HepG2 (cell line): ENCODE measurements around the gene CTSW. TPM values are rescaled to one million over a fixed set of nuclear protein-coding genes. Genes with fewer than 3 reads are reported as not detected.

Experiments used
- BHLHE40 ChIP-seq: IDR thresholded peaks from 2 replicates; pipeline ENCODE4 v1.6.1; 2011; ENCODE audit warnings: low read length, improper control_type of control experiment
- DMAP1 ChIP-seq: IDR thresholded peaks from 2 replicates; pipeline ENCODE4 v1.6.1; 2016
- ELF3 ChIP-seq: IDR thresholded peaks from 2 replicates; pipeline ENCODE4 v1.6.1; 2016; ENCODE audit warnings: missing genetic modification reagents, missing compliant biosample characterization
- EP300 ChIP-seq, 3 experiments: sonication (generic) in 1 of 3; formaldehyde crosslinking in 1 of 3; IDR thresholded peaks; 2 replicates each; pipeline versions ENCODE4 v1.5.1 to v1.6.1; 2011 to 2020; ENCODE audit warnings: low read depth in 2 of 3, low read length in 2 of 3, borderline replicate concordance in 1 of 3, improper control_type of control experiment in 1 of 3, mild to moderate bottlenecking in 1 of 3, missing genetic modification reagents in 1 of 3, moderate library complexity in 1 of 3
- FOXK2 ChIP-seq: fragments of 450-650 bp; IDR thresholded peaks from 2 replicates; pipeline ENCODE4 v1.6.1; 2016
- GABPB1 ChIP-seq: IDR thresholded peaks from 2 replicates; pipeline ENCODE4 v1.6.1; 2016; ENCODE audit warnings: mild to moderate bottlenecking, missing genetic modification reagents, moderate library complexity, missing compliant biosample characterization
- GATA4 ChIP-seq: sonication (generic); IDR thresholded peaks from 2 replicates; pipeline ENCODE4 v1.6.1; 2016; ENCODE audit warnings: antibody characterized with exemption, low read depth, borderline replicate concordance
- GATAD2A ChIP-seq: IDR thresholded peaks from 2 replicates; pipeline ENCODE4 v1.6.1; 2016
- GPBP1L1 ChIP-seq: sonication (generic); formaldehyde crosslinking; IDR thresholded peaks from 2 replicates; pipeline ENCODE4 v1.5.0; 2020; ENCODE audit warnings: mild to moderate bottlenecking, missing genetic modification reagents
- KMT2B ChIP-seq: IDR thresholded peaks from 2 replicates; pipeline ENCODE4 v1.6.1; 2016; ENCODE audit warnings: missing genetic modification reagents, missing compliant biosample characterization
- NR2F6 ChIP-seq, 2 experiments: IDR thresholded peaks; 2 replicates each; pipeline ENCODE4 v1.6.1; 2016; ENCODE audit warnings: antibody characterized with exemption in 1 of 2, mild to moderate bottlenecking in 1 of 2
- PRDM10 ChIP-seq: sonication (generic); formaldehyde crosslinking; IDR thresholded peaks from 2 replicates; pipeline ENCODE4 v1.4.0; 2020; ENCODE audit warnings: low read depth, missing genetic modification reagents
- REPIN1 ChIP-seq: sonication (generic); formaldehyde crosslinking; IDR thresholded peaks from 2 replicates; pipeline ENCODE4 v1.8.0; 2022; ENCODE audit warnings: missing genetic modification reagents, low read depth, mild to moderate bottlenecking, borderline replicate concordance
- SAP130 ChIP-seq: IDR thresholded peaks from 2 replicates; pipeline ENCODE4 v1.6.1; 2016; ENCODE audit warnings: low read depth
- SYNCRIP ChIP-seq: fragments of 200-400 bp; formaldehyde crosslinking; IDR thresholded peaks from 2 replicates; pipeline ENCODE4 v1.6.1; 2018; ENCODE audit warnings: mild to moderate bottlenecking, low read depth, low read length; ENCODE audit not compliant: insufficient read depth
- ZFP82 ChIP-seq: sonication (generic); formaldehyde crosslinking; IDR thresholded peaks from 2 replicates; pipeline ENCODE4 v1.5.1; 2020; ENCODE audit warnings: mild to moderate bottlenecking, missing genetic modification reagents, borderline replicate concordance
- ZNF674 ChIP-seq: sonication (generic); formaldehyde crosslinking; IDR thresholded peaks from 2 replicates; pipeline ENCODE4 v1.5.0; 2020; ENCODE audit warnings: low read depth, mild to moderate bottlenecking, missing genetic modification reagents
- ZNF687 ChIP-seq: sonication (generic); formaldehyde crosslinking; IDR thresholded peaks from 2 replicates; pipeline ENCODE4 v1.5.1; 2020; ENCODE audit warnings: mild to moderate bottlenecking, missing genetic modification reagents, moderate library complexity
- polyA plus RNA-seq, 8 experiments: library from polyadenylated mRNA; depleted of rRNA in 3 of 8; stranded (reverse) in 7 of 8; unstranded in 1 of 8; fragments of >200 nt; fragmentation: Illumina TruSeq in 4 of 8; extraction: Trizol in 4 of 8; gene quantifications; 2 replicates each; pipeline versions ENCODE4 v1.2.1 to v1.2.3, GENCODE V29; 2011 to 2016; ENCODE audit warnings: low read depth in 4 of 8, missing spikeins in 1 of 8, mixed read lengths in 1 of 8; ENCODE audit not compliant: insufficient read depth in 1 of 8
- total RNA-seq, 5 experiments: library from RNA; depleted of rRNA; stranded (reverse); fragments of >200 nt; fragmentation: Illumina TruSeq; extraction: Trizol; gene quantifications; 2 replicates each; pipeline ENCODE4 v1.2.3, GENCODE V29; 2016; ENCODE audit warnings: low read depth in 1 of 5

Gene CTSW
- total and polyA plus RNA-seq, 2 of the 13 experiments (the other 11 are each of a cell fraction or from before 2014, with no cell fraction given) = 0.09 TPM; not detected in 1

GRCh38 chr11:65903068-65903481 is 23.4 kb downstream of the CTSW start (continued):
- TF ChIP-seq ZNF674 = no peak
- peak; percentile 52; the same call in 1 of the 2 replicates for TF ChIP-seq SAP130 (CRISPR knock-in tag)
- peak; percentile 42; the same call in 1 of the 2 replicates for TF ChIP-seq ELF3
- TF ChIP-seq GATAD2A (CRISPR knock-in tag) = 0 out of 2 replicates have a peak, but pooled peaks have one; percentile 12
- peak; percentile 46 for TF ChIP-seq ZNF687
- TF ChIP-seq SYNCRIP = no peak
- TF ChIP-seq GPBP1L1 = no peak
- no peak for TF ChIP-seq DMAP1 (CRISPR knock-in tag)
- TF ChIP-seq GATA4 = no peak
- 0 out of 2 replicates have a peak, but pooled peaks have one; percentile 11 for TF ChIP-seq GABPB1 (CRISPR knock-in tag)
- no peak for TF ChIP-seq REPIN1 (CRISPR knock-in tag)
- TF ChIP-seq EP300 (IDR thresholded peaks at IDR 0.05; ENCODE audit: low read depth in 2 of 2, low read length in 2 of 2) = 0 out of 4 replicates have a peak, but pooled peaks of 1 of the 2 experiments have one; percentile 15
- TF ChIP-seq EP300 (CRISPR knock-in tag; IDR thresholded peaks at IDR 0.05; ENCODE audit: borderline replicate concordance) = peak; percentile 63; the same call in 1 of the 2 replicates
- TF ChIP-seq PRDM10 (CRISPR knock-in tag) = 0 out of 2 replicates have a peak, but pooled peaks have one; percentile 45
- 0 out of 2 replicates have a peak, but pooled peaks have one; percentile 49 for TF ChIP-seq ZFP82 (CRISPR knock-in tag)
- TF ChIP-seq NR2F6 (IDR thresholded peaks at IDR 0.05) = peak; percentile 45; the same call in 1 of the 2 replicates
- peak; percentile 61 for TF ChIP-seq NR2F6 (CRISPR knock-in tag; IDR thresholded peaks at IDR 0.05)
- TF ChIP-seq FOXK2 = no peak
- TF ChIP-seq BHLHE40 = peak; percentile 27; the same call in 1 of the 2 replicates
- no peak for TF ChIP-seq KMT2B (CRISPR knock-in tag)
